Calu3 (cell line): Measurements from ENCODE around the gene NDUFS4. TPM values are rescaled to one million over a fixed set of nuclear protein-coding genes. Genes with fewer than 3 reads are reported as not detected.
"Not testable (repeated sequence)": the region's sequence is repeated elsewhere in the genome, so short reads cannot be mapped to it uniquely, and the experiment has no call there.

Experiments
- BruUV-seq: library from RNA; stranded (reverse); fragments of 400-500 nt; replicated peaks from 2 replicates; lab custom pipeline; 2021; lab: Mats Ljungman, UMichigan
- CTCF ChIA-PET: fragments of 300-600 bp; sonication (Branson Sonifier 250); formaldehyde crosslinking; loops from one replicate; lab custom pipeline; 2022; ENCODE audit warnings: antibody characterized with exemption; lab: Charles Lee
- DNase-seq: peaks from one replicate; pipeline ENCODE4 v3.0.0; 2022
- H3K27ac Mint-ChIP-seq: one replicate; pipeline ENCODE4 v1.8.0; 2022; ENCODE audit warnings: mixed read lengths; ENCODE audit not compliant: unreplicated experiment
- H3K27me3 Mint-ChIP-seq: one replicate; pipeline ENCODE4 v1.8.0; 2022; ENCODE audit warnings: mixed read lengths; ENCODE audit not compliant: unreplicated experiment
- H3K36me3 Mint-ChIP-seq: one replicate; pipeline ENCODE4 v1.8.0; 2022; ENCODE audit warnings: mild to moderate bottlenecking, moderate library complexity, mixed read lengths; ENCODE audit not compliant: insufficient read depth, unreplicated experiment
- H3K4me1 Mint-ChIP-seq: one replicate; pipeline ENCODE4 v1.8.0; 2022; ENCODE audit warnings: mild to moderate bottlenecking, low read depth, mixed read lengths; ENCODE audit not compliant: unreplicated experiment
- H3K4me3 Mint-ChIP-seq: one replicate; pipeline ENCODE4 v1.8.0; 2022; ENCODE audit warnings: mild to moderate bottlenecking, low read depth, moderate library complexity, mixed read lengths; ENCODE audit not compliant: unreplicated experiment
- H3K9me3 Mint-ChIP-seq: one replicate; pipeline ENCODE4 v1.8.0; 2022; ENCODE audit warnings: low read depth, mixed read lengths; ENCODE audit not compliant: unreplicated experiment
- intact Hi-C: fragments of 100-400 bp; cut with micrococcal nuclease; formaldehyde crosslinking; loops from one replicate; pipeline ENCODE4 v1.10.0; 2022; ENCODE audit not compliant: unreplicated experiment
- total RNA-seq: library from RNA; stranded (reverse); gene quantifications from 2 replicates; pipeline ENCODE4 v1.2.3, GENCODE V29; 2022
- TF ChIP-seq, protein P1 (sequence below): fragments of 200-600 bp; IDR thresholded peaks from one replicate; pipeline ENCODE4 v1.8.0; 2022; ENCODE audit warnings: antibody characterized with exemption; ENCODE audit not compliant: unreplicated experiment

The NDUFS4 gene
- total RNA-seq, 1 experiment from 2014 or later = 71.0 TPM

- CTCF ChIA-PET = interaction anchor here (0.6 kb wide), 1 partner anchor 590 kb away, joined by 3 read pairs; no protein-coding TSS in a partner anchor
- BruUV-seq = no TSS peak
- H3K27ac Mint-ChIP-seq = no peak overlapping the region
- no peaks in the 10 kb centered on the region for H3K36me3 Mint-ChIP-seq
- no peaks in the 10 kb centered on the region for H3K27me3 Mint-ChIP-seq
- H3K4me3 Mint-ChIP-seq = no peak overlapping the region
- DNase-seq = no peak
- intact Hi-C loops = no loop called here
- no peaks in the 10 kb centered on the region for H3K4me1 Mint-ChIP-seq
- no peaks in the 10 kb centered on the region for H3K9me3 Mint-ChIP-seq
- TF ChIP-seq, protein P1, sequence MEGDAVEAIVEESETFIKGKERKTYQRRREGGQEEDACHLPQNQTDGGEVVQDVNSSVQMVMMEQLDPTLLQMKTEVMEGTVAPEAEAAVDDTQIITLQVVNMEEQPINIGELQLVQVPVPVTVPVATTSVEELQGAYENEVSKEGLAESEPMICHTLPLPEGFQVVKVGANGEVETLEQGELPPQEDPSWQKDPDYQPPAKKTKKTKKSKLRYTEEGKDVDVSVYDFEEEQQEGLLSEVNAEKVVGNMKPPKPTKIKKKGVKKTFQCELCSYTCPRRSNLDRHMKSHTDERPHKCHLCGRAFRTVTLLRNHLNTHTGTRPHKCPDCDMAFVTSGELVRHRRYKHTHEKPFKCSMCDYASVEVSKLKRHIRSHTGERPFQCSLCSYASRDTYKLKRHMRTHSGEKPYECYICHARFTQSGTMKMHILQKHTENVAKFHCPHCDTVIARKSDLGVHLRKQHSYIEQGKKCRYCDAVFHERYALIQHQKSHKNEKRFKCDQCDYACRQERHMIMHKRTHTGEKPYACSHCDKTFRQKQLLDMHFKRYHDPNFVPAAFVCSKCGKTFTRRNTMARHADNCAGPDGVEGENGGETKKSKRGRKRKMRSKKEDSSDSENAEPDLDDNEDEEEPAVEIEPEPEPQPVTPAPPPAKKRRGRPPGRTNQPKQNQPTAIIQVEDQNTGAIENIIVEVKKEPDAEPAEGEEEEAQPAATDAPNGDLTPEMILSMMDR = no peak
Observed at GRCh38 chr5:53537711-53538110, 22.7 kb upstream of the NDUFS4 start.

DNA sequence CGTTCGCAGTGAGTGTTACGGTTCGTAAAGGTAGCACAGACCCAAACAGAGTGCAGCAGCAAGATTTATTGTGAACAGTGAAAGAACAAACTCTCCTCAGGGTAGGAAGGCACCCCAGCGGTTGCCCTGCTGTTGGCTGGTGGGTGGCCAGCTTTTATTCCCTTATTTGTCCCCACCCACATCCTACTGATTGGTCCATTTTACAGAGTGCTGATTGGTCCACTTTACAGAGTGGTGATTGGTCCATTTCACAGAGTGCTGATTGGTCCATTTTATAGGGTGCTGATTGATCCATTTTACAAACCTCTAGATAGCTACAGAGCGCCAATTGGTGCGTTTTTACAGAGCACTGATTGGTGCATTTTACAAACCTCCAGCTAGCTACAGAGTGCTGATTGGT, 19.7 kb upstream of the NDUFS4 start:
- H3K27ac Mint-ChIP-seq, DNase-seq, CTCF ChIA-PET, H3K27me3 Mint-ChIP-seq, intact Hi-C loops, H3K4me1 Mint-ChIP-seq, H3K9me3 Mint-ChIP-seq, BruUV-seq, H3K36me3 Mint-ChIP-seq, H3K4me3 Mint-ChIP-seq: not testable (repeated sequence)

DNA sequence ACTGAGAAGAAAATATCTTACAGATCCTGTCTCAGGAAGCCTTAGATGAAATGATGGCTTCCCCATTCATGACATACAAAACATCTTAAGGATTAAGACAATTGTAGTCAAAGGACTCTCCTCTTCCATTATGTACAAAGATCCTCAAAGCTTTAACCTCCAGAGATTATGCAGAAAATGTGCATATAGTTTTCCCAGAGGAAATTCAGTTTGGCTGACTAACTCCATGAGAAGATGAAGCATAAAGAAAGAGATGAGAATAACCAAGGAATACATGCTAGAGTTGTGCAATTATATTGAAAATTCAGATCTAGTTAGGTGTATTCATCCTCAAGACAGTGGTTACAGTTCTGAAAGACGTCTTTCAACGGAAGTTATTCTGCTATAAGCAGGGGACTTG, 18.6 kb upstream of the NDUFS4 start:
- H3K27ac Mint-ChIP-seq = no peak overlapping the region
- intact Hi-C loops = no loop called here
- TF ChIP-seq, protein P1 = no peak
- no TSS peak for BruUV-seq
- DNase-seq = no peak
- H3K4me3 Mint-ChIP-seq = no peak overlapping the region
- CTCF ChIA-PET = no interaction called here
- peaks cover 4% of the 10 kb centered on the region for H3K4me1 Mint-ChIP-seq
- no peaks in the 10 kb centered on the region for H3K9me3 Mint-ChIP-seq
- H3K27me3 Mint-ChIP-seq = no peaks in the 10 kb centered on the region
- H3K36me3 Mint-ChIP-seq = no peaks in the 10 kb centered on the region

GRCh38 chr5:53542926-53543325, 17.5 kb upstream of the NDUFS4 start:
- intact Hi-C loops = no loop called here
- Mint-ChIP-seq H3K36me3 (no peaks in the 10 kb centered on the region), H3K4me3 (no peak overlapping the region), H3K27ac (no peak overlapping the region), H3K9me3 (no peaks in the 10 kb centered on the region), H3K27me3 (no peaks in the 10 kb centered on the region), H3K4me1 (peaks cover 13% of the 10 kb centered on the region)
- BruUV-seq = no TSS peak
- TF ChIP-seq, protein P1 = no peak
- CTCF ChIA-PET = no interaction called here
- no peak for DNase-seq

- Mint-ChIP-seq H3K27ac (no peak overlapping the region), H3K4me3 (no peak overlapping the region), H3K9me3 (no peaks in the 10 kb centered on the region), H3K4me1 (peaks cover 18% of the 10 kb centered on the region), H3K36me3 (no peaks in the 10 kb centered on the region), H3K27me3 (no peaks in the 10 kb centered on the region)
- intact Hi-C loops = no loop called here
- TF ChIP-seq, protein P1 = no peak
- CTCF ChIA-PET = no interaction called here
- no peak for DNase-seq
- BruUV-seq = no TSS peak
Observed at GRCh38 chr5:53543401-53543800, 17.0 kb upstream of the NDUFS4 start.
